Right lobe of liver (tissue), 6 donors: Measurements from ENCODE around the gene BCR. TPM values are rescaled to one million over a fixed set of nuclear protein-coding genes. Genes with fewer than 3 reads are reported as not detected.
A peak's percentile ranks its signal among the peaks of the same experiment; 100 is the strongest.

ENCODE experiments used
- ATAC-seq, 4 donors: fragments of 200-7000 bp; cut with Tn5 transposase; one replicate each; pipeline ENCODE4 v1.9.1; 2020; ENCODE audit warnings: mild to moderate bottlenecking in 4 of 4, moderate library complexity in 4 of 4
- DNase-seq, 3 donors: peaks; one replicate each; pipeline ENCODE4 v3.0.0-alpha.2; 2020
- H3K27ac ChIP-seq, 3 donors: fragments of 200-600 bp; one replicate each; pipeline ENCODE4 v1.8.0; 2022
- H3K27me3 ChIP-seq, 2 donors: fragments of 200-600 bp; one replicate each; pipeline ENCODE4 v1.8.0; 2022
- H3K36me3 ChIP-seq, 4 donors: fragments of 200-600 bp; sonication (generic) in 1 of 4; one replicate each; pipeline versions ENCODE4 v1.5.1 to v1.8.0; 2017 to 2022; ENCODE audit warnings: control low read depth in 1 of 4
- H3K4me1 ChIP-seq, 4 donors: fragments of 200-600 bp; sonication (generic) in 1 of 4; one replicate each; pipeline versions ENCODE4 v1.5.1 to v1.8.0; 2017 to 2022; ENCODE audit warnings: control low read depth in 1 of 4
- H3K4me3 ChIP-seq, 3 donors: fragments of 200-600 bp; one replicate each; pipeline ENCODE4 v1.8.0; 2022
- H3K9me3 ChIP-seq, 4 donors: fragments of 200-600 bp; sonication (generic) in 1 of 4; one replicate each; pipeline versions ENCODE4 v1.5.1 to v1.8.0; 2017 to 2022; ENCODE audit warnings: control low read depth in 1 of 4
- CTCF ChIP-seq, 4 donors: fragments of 200-600 bp in 3 of 4; fragments of 450-650 bp in 1 of 4; IDR thresholded peaks; one replicate each; pipeline versions ENCODE4 v1.5.1 to v1.8.0; 2016 to 2022; ENCODE audit warnings: antibody characterized with exemption in 4 of 4, mild to moderate bottlenecking in 2 of 4
- POLR2A ChIP-seq: fragments of 450-650 bp; IDR thresholded peaks from one replicate; pipeline ENCODE4 v1.6.1; 2017; ENCODE audit warnings: antibody characterized with exemption, mild to moderate bottlenecking
- WGBS: methylation state at CpG from one replicate; pipeline ENCODE4 v1.1.6; 2018; ENCODE audit warnings: low coverage, low lambda C conversion rate; ENCODE audit not compliant: insufficient coverage; ENCODE audit errors: missing lambda C conversion rate; 5-methylcytosine and 5-hydroxymethylcytosine counted together
- intact Hi-C, 2 donors: fragments of 100-400 bp; cut with DNase I; formaldehyde crosslinking; loops; one replicate each; pipeline versions ENCODE4 v1.11.2 to v1.14.1; 2022
- total RNA-seq, 6 experiments: library from RNA; depleted of rRNA in 2 of 6; stranded (reverse); fragments of >200 nt in 2 of 6; fragmentation: NEBNext Ultra II Directional in 3 of 6; extraction: Animal tissue kit (Norgen Biotek cat#: 25700) in 3 of 6; gene quantifications; one replicate each; pipeline versions ENCODE4 v1.1.0 to v1.2.4, GENCODE V29; 2016 to 2023
- donor health status: DM: no; HTN: yes; CAD: no.
- donor health status: DM: no; HTN: no; CAD: no.
- donor health status: DM: no; HTN: no; CAD: no.
- donor health status: DM: no; HTN: yes; CAD: no.
- donor health status: DM: no; HTN: yes; CAD: no.

The BCR gene
- total RNA-seq, 6 experiments from 2014 or later, result 22.7 to 28.8 (median 24.3) TPM

DNA sequence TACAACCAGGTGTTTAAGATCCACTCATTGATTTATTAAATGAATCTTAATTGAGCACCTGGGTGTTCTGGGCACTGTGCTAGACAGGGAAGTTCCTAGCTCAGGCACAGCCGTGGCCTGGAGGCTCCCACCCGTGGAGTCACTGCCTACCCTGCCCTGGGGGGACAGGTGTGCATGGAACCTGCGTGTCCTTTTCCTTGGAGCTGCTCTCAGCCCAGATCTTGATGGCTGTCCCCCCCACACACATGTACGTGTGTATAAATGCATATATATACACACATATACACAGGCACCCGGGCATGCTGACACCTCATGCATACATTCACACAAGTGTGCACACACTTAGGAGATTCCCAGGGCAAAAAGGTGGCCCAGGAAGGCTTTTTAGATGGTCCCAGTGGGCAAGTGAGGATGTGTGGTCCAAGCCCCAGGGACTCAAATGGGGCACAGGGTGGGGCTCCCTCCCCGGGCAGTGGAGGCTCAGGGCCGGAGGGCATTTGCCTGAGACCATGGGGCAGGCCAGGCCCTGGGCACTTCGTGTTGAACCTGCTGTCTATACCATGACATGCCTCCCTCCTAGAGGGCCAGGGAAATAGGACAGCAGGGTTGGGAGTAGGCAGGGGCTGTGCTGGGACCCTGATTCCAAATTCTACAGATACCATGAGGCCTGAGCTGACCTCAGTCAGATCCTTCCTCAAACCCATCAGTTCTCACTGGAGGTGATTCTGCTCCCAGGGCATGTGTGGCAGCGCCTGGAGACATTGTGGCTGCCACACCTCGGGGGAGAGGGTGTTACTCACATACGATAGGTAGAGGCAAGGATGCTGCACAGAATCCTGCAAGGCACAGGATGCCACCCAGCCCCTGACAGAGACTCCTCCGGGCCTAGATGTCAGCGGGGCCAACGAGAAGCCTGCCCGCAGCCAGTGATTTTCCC is 77.8 kb downstream of the BCR start:
- H3K4me3 ChIP-seq, result no peak overlapping the region
- no peak for ATAC-seq
- peak overlapping the region; percentile 66 to 96 (median 96) for H3K27ac ChIP-seq
- peaks cover 0 to 32% (median 14%) of the 10 kb centered on the region in 4 donors for H3K4me1 ChIP-seq
- intact Hi-C loops, result no loop called here
- TF ChIP-seq POLR2A, result no peak
- no peak for TF ChIP-seq CTCF (IDR thresholded peaks at IDR 0.05)
- H3K9me3 ChIP-seq, result no peaks in the 10 kb centered on the region
- WGBS, result 95% methylated on average over 7 of the region's 15 CpGs
- H3K27me3 ChIP-seq, result no peaks in the 10 kb centered on the region
- H3K36me3 ChIP-seq, result peaks cover 0 to 27% (median 8%) of the 10 kb centered on the region in 4 donors
- no peak for DNase-seq

DNA sequence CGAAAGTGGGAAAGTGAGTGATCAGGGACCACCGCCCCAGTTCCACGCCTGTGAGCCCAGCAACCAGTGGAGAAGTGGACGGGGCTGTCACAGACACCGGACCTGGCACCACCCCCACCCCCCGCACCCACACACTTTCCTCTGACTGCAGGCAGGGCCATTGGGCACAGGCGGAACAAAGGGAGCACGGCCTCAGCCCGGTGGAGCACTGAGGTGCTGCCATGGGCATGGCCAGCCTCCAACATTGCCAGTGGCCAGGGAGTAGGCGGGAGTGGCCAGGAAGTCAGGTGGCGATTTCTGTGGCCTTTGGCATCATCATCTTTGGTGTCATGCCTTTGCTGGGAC is 78.5 kb downstream of the BCR start:
- DNase-seq (no peak), ATAC-seq (no peak)
- 87% methylated on average over 3 of the region's 11 CpGs for WGBS
- Histone ChIP-seq H3K4me3 (no peak overlapping the region), H3K27me3 (no peaks in the 10 kb centered on the region), H3K36me3 (peaks cover 0 to 32% (median 8%) of the 10 kb centered on the region in 4 donors), H3K27ac (no peak overlapping the region), H3K9me3 (no peaks in the 10 kb centered on the region), H3K4me1 (peaks cover 0 to 32% (median 14%) of the 10 kb centered on the region in 4 donors)
- intact Hi-C loops, result no loop called here
- no peak for TF ChIP-seq CTCF (IDR thresholded peaks at IDR 0.05)
- no peak for TF ChIP-seq POLR2A

DNA sequence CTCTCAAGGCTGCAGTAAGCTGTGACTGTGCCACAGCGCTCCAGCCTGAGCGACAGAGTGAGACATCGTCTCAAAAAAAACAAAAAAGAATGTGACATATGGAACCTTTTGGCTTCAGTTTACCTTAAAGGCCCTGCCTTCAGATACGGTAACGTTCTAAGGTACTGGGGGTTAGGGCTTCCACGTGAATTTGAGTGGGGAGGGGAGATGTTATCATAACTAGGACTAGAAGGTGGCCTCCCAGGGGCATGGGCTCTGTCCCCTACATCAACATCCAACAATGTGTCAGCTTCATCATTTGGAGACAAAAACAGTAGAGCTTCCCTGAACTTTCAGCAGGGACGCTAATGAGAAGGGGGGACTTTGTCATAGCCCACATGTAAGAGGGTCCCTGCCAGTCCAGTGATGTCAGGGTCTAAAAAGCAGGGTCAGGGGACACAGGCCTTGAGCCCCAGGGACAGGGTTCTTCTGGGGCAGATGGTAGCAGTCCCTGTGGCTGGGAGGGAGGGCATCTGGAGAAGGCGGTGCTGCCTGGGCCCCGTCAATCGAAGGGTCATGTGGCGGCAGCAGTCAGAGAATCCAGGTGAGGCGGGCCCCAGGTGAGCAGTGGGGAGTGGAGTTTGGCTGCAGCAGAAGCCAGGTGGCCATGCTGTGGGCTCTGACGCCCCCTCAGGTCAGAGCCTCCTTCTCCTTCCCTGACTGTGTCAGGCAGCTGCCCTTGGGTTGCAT is 79.8 kb downstream of the BCR start:
- H3K4me1 ChIP-seq, result peaks cover 0 to 43% (median 16%) of the 10 kb centered on the region in 4 donors
- no peak for TF ChIP-seq CTCF (IDR thresholded peaks at IDR 0.05)
- no peak for TF ChIP-seq POLR2A
- H3K4me3 ChIP-seq, result no peak overlapping the region
- H3K27me3 ChIP-seq, result no peaks in the 10 kb centered on the region
- DNase-seq (no peak), ATAC-seq (no peak)
- H3K36me3 ChIP-seq, result peaks cover 0 to 26% (median 8%) of the 10 kb centered on the region in 4 donors
- intact Hi-C loops, result no loop called here
- no peaks in the 10 kb centered on the region for H3K9me3 ChIP-seq
- WGBS, result 88% methylated on average over 4 of the region's 13 CpGs
- no peak overlapping the region for H3K27ac ChIP-seq

DNA sequence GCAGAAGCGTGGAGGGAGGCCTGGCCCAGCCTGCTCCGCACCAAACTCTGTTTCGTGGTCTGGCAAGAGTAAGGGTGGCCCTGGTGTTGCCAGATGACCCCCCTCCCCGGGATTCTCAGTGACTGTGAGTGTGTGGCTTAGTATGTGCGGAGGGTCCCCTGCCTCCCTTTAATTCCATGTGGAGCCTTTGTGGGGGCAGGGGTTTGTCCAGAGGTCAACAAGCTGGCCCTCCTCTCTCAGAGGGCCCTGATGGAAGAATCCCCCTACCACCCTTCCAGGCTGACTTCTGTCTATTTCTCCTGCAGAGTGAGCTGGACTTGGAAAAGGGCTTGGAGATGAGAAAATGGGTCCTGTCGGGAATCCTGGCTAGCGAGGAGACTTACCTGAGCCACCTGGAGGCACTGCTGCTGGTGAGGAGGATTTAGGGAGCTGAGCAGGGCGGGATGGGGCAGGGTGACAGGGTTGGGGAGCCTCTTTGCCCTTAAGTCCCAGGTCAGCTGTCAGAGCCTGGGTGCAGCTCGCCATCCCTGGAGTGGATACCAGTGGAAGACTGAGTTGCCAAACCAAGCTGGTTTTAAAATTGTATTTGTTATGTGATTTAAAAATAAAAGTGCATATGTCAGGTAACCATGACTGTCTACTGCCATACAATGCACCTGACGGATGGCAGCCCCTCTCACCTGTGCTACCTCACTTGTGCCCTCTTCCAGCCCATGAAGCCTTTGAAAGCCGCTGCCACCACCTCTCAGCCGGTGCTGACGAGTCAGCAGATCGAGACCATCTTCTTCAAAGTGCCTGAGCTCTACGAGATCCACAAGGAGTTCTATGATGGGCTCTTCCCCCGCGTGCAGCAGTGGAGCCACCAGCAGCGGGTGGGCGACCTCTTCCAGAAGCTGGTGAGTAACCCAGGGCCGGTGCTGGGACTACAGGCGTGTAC is 80.6 kb downstream of the BCR start:
- 98% methylated on average over 9 of the region's 21 CpGs for WGBS
- Histone ChIP-seq H3K27me3 (no peaks in the 10 kb centered on the region), H3K36me3 (peaks cover 0 to 21% (median 8%) of the 10 kb centered on the region in 4 donors), H3K4me3 (no peak overlapping the region), H3K4me1 (peaks cover 0 to 43% (median 17%) of the 10 kb centered on the region in 4 donors), H3K27ac (no peak overlapping the region), H3K9me3 (no peaks in the 10 kb centered on the region)
- TF ChIP-seq CTCF (IDR thresholded peaks at IDR 0.05), result no peak
- TF ChIP-seq POLR2A, result no peak
- ATAC-seq (no peak), DNase-seq (no peak)
- intact Hi-C loops, result no loop called here
